HL-60 (cell line): ENCODE data around the gene MYO15A.

Experiments
- CTCF ChIP-seq: IDR thresholded peaks from one replicate; pipeline ENCODE4 v1.5.1; 2011; ENCODE audit warnings: low read length, control low read depth, inconsistent platforms; ENCODE audit not compliant: insufficient read depth
- GABPA ChIP-seq: IDR thresholded peaks from 2 replicates; pipeline ENCODE4 v1.6.1; 2012; ENCODE audit warnings: low read depth
- POLR2AphosphoS5 ChIP-seq: IDR thresholded peaks from 2 replicates; pipeline ENCODE4 v1.6.1; 2012; ENCODE audit warnings: low read depth
- REST ChIP-seq: IDR thresholded peaks from 2 replicates; pipeline ENCODE4 v1.6.1; 2012; ENCODE audit warnings: low read depth; ENCODE audit not compliant: insufficient replicate concordance
- SPI1 ChIP-seq: IDR thresholded peaks from 2 replicates; pipeline ENCODE4 v1.6.1; 2012; ENCODE audit warnings: low read depth, mild to moderate bottlenecking, borderline replicate concordance

- TF ChIP-seq CTCF: no peak
- TF ChIP-seq REST: no peak
- TF ChIP-seq POLR2AphosphoS5: no peak
- no peak for TF ChIP-seq GABPA
- TF ChIP-seq SPI1: no peak
These were observed 115.5 kb downstream of the MYO15A start for GRCh38 chr17:18224053-18224386.
